Measurements from ENCODE around the gene SDC3.

- TF ChIP-seq CTCF (IDR thresholded peaks at IDR 0.05; ENCODE audit: insufficient read depth, low read depth, low read length) (no peak), EZH2 (IDR thresholded peaks at IDR 0.05; ENCODE audit: insufficient read depth, low read length) (no peak)
These were observed 88.3 kb downstream of the SDC3 start for GRCh38 chr1:30820299-30820698.

All from astrocyte (in vitro differentiated cells and primary cell).